DOHH2 (cell line): ENCODE results near the gene RASSF10.

ENCODE experiments used
- EZH2phosphoT487 ChIP-seq: fragments of 200-600 bp; sonication (generic); IDR thresholded peaks from 2 replicates; pipeline ENCODE4 v1.6.1; 2017; ENCODE audit warnings: borderline replicate concordance, mild to moderate bottlenecking, antibody characterized with exemption, low read length, moderate library complexity, mixed read lengths
- TF ChIP-seq, protein P1 (sequence below): fragments of 200-600 bp; sonication (generic); IDR thresholded peaks from one replicate; pipeline ENCODE4 v1.5.1; 2014; ENCODE audit warnings: antibody characterized with exemption, mild to moderate bottlenecking, low read depth, low read length; ENCODE audit not compliant: poor library complexity, severe bottlenecking

DNA sequence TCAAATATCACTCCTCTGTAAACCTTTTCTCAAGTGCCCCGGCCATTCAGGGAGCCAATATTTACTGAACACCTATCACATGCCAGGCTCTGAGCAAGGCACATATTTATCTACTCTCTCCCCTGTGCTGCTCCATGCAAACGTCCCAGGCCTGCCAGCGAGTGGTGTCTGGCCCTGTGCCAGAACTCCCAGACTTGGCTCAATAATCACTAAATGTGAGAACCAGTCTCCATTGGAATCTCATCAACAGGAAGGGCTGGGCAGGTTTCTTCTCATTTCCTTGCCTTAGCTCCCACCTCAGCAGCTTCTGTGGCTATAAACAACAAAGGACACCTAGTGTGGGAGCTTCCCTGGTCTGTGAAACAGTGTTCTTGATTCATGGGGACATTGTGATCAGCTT lies 21.7 kb downstream of the RASSF10 start:
- TF ChIP-seq, protein P1, sequence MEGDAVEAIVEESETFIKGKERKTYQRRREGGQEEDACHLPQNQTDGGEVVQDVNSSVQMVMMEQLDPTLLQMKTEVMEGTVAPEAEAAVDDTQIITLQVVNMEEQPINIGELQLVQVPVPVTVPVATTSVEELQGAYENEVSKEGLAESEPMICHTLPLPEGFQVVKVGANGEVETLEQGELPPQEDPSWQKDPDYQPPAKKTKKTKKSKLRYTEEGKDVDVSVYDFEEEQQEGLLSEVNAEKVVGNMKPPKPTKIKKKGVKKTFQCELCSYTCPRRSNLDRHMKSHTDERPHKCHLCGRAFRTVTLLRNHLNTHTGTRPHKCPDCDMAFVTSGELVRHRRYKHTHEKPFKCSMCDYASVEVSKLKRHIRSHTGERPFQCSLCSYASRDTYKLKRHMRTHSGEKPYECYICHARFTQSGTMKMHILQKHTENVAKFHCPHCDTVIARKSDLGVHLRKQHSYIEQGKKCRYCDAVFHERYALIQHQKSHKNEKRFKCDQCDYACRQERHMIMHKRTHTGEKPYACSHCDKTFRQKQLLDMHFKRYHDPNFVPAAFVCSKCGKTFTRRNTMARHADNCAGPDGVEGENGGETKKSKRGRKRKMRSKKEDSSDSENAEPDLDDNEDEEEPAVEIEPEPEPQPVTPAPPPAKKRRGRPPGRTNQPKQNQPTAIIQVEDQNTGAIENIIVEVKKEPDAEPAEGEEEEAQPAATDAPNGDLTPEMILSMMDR, result no peak
- no peak for TF ChIP-seq EZH2phosphoT487
